H9 (cell line): Measurements from ENCODE around the gene DUSP28. TPM values are rescaled to one million over a fixed set of nuclear protein-coding genes. Genes with fewer than 3 reads are reported as not detected.

Source experiments
- DNase-seq: peaks from one replicate; pipeline ENCODE4 v3.0.0-alpha.2; 2017
- H2AFZ ChIP-seq: one replicate; pipeline ENCODE4 v1.6.1; 2013; ENCODE audit warnings: mild to moderate bottlenecking, low read length, control low read depth, moderate library complexity
- H2AK5ac ChIP-seq: 2 replicates; pipeline ENCODE4 v1.6.1; 2013; ENCODE audit warnings: low read length, control low read depth, mixed read lengths; ENCODE audit not compliant: insufficient read length
- H2BK120ac ChIP-seq: one replicate; pipeline ENCODE4 v1.6.1; 2013; ENCODE audit warnings: low read depth, mild to moderate bottlenecking, low read length, control low read depth, inconsistent platforms; ENCODE audit not compliant: poor library complexity, severe bottlenecking
- H2BK12ac ChIP-seq: 2 replicates; pipeline ENCODE4 v1.6.1; 2013; ENCODE audit warnings: low read length, control low read depth, mixed read lengths, low read depth; ENCODE audit not compliant: insufficient read length
- H2BK15ac ChIP-seq: 2 replicates; pipeline ENCODE4 v1.6.1; 2013; ENCODE audit warnings: low read depth, low read length, control low read depth
- H2BK20ac ChIP-seq: one replicate; pipeline ENCODE4 v1.6.1; 2013; ENCODE audit warnings: low read depth, mild to moderate bottlenecking, low read length, control low read depth, inconsistent platforms; ENCODE audit not compliant: poor library complexity, severe bottlenecking
- H2BK5ac ChIP-seq: 2 replicates; pipeline ENCODE4 v1.6.1; 2013; ENCODE audit warnings: low read length, control low read depth, mixed read lengths; ENCODE audit not compliant: insufficient read length
- H3K14ac ChIP-seq: 2 replicates; pipeline ENCODE4 v1.6.1; 2013; ENCODE audit warnings: low read length, control low read depth; ENCODE audit not compliant: insufficient read depth
- H3K18ac ChIP-seq: 2 replicates; pipeline ENCODE4 v1.6.1; 2013; ENCODE audit warnings: low read depth, mild to moderate bottlenecking, mixed read lengths, low read length, control low read depth; ENCODE audit not compliant: insufficient read length
- H3K23ac ChIP-seq: 2 replicates; pipeline ENCODE4 v1.6.1; 2013; ENCODE audit warnings: low read length, control low read depth, mixed read lengths, low read depth; ENCODE audit not compliant: insufficient read length
- H3K23me2 ChIP-seq: 2 replicates; pipeline ENCODE4 v1.6.1; 2013; ENCODE audit warnings: low read depth, mild to moderate bottlenecking, mixed read lengths, low read length, control low read depth; ENCODE audit not compliant: insufficient read length, poor library complexity, severe bottlenecking
- H3K27ac ChIP-seq: 2 replicates; pipeline ENCODE4 v1.5.1; 2013; ENCODE audit warnings: low read length, control low read depth, mixed read lengths, low read depth; ENCODE audit not compliant: insufficient read length
- H3K27me3 ChIP-seq: 2 replicates; pipeline ENCODE4 v1.6.1; 2013; ENCODE audit warnings: low read length, control low read depth, inconsistent platforms; ENCODE audit not compliant: insufficient read depth
- H3K4ac ChIP-seq: 2 replicates; pipeline ENCODE4 v1.6.1; 2013; ENCODE audit warnings: low read depth, mild to moderate bottlenecking, control low read depth, inconsistent platforms, low read length, moderate library complexity
- H3K4me1 ChIP-seq: 2 replicates; pipeline ENCODE4 v1.6.1; 2013; ENCODE audit warnings: low read length, control low read depth, inconsistent platforms; ENCODE audit not compliant: insufficient read depth
- H3K4me2 ChIP-seq: 2 replicates; pipeline ENCODE4 v1.6.1; 2013; ENCODE audit warnings: low read length, control low read depth, mixed read lengths; ENCODE audit not compliant: insufficient read length, insufficient read depth
- H3K56ac ChIP-seq: 2 replicates; pipeline ENCODE4 v1.6.1; 2013; ENCODE audit warnings: low read depth, mild to moderate bottlenecking, mixed read lengths, low read length, control low read depth; ENCODE audit not compliant: insufficient read length
- H3K79me1 ChIP-seq: 2 replicates; pipeline ENCODE4 v1.6.1; 2013; ENCODE audit warnings: low read depth, mild to moderate bottlenecking, moderate library complexity, low read length, control low read depth, inconsistent platforms; ENCODE audit not compliant: insufficient read depth, poor library complexity, severe bottlenecking
- H3K79me2 ChIP-seq: 2 replicates; pipeline ENCODE4 v1.6.1; 2013; ENCODE audit warnings: low read length, control low read depth, inconsistent platforms; ENCODE audit not compliant: insufficient read depth
- H3K9ac ChIP-seq: 2 replicates; pipeline ENCODE4 v1.6.1; 2013; ENCODE audit warnings: low read length, control low read depth, mixed read lengths; ENCODE audit not compliant: insufficient read length; ENCODE audit errors: extremely low read depth
- H3K9me3 ChIP-seq: one replicate; pipeline ENCODE4 v1.6.1; 2013; ENCODE audit warnings: low read depth, low read length, inconsistent platforms; ENCODE audit not compliant: control insufficient read depth
- H3T11ph ChIP-seq: one replicate; pipeline ENCODE4 v1.6.1; 2013; ENCODE audit warnings: mild to moderate bottlenecking, low read length, control low read depth, inconsistent platforms
- H4K20me1 ChIP-seq: one replicate; pipeline ENCODE4 v1.6.1; 2013; ENCODE audit not compliant: control insufficient read depth, insufficient read length, insufficient read depth
- H4K5ac ChIP-seq: 2 replicates; pipeline ENCODE4 v1.6.1; 2013; ENCODE audit warnings: low read depth, mild to moderate bottlenecking, mixed read lengths, low read length, control low read depth; ENCODE audit not compliant: insufficient read length
- H4K8ac ChIP-seq: replicated peaks from 2 replicates; pipeline ENCODE4 v1.6.1; 2013; ENCODE audit warnings: low read length, control low read depth, mixed read lengths, low read depth; ENCODE audit not compliant: insufficient read length
- H4K91ac ChIP-seq: 2 replicates; pipeline ENCODE4 v1.6.1; 2013; ENCODE audit warnings: low read depth, mild to moderate bottlenecking, moderate library complexity, mixed read lengths, low read length, control low read depth; ENCODE audit not compliant: insufficient read length
- H3K27ac Mint-ChIP-seq, 3 experiments: 2 replicates in 2 of 3; 3 replicates in 1 of 3; pipeline ENCODE4 v1.8.0; 2020 to 2021; ENCODE audit warnings: mixed read lengths in 3 of 3, mild to moderate bottlenecking in 1 of 3, moderate library complexity in 1 of 3
- H3K27me3 Mint-ChIP-seq: 2 replicates; pipeline ENCODE4 v1.8.0; 2021; ENCODE audit warnings: low read depth, mild to moderate bottlenecking, moderate library complexity, mixed read lengths
- H3K36me3 Mint-ChIP-seq, 3 experiments: 2 replicates in 2 of 3; 3 replicates in 1 of 3; pipeline ENCODE4 v1.8.0; 2020 to 2021; ENCODE audit warnings: low read depth in 3 of 3, mixed read lengths in 3 of 3; ENCODE audit not compliant: insufficient read depth in 1 of 3
- H3K4me1 Mint-ChIP-seq, 2 experiments: 2 replicates each; pipeline ENCODE4 v1.8.0; 2020; ENCODE audit warnings: mixed read lengths in 2 of 2
- H3K4me3 Mint-ChIP-seq, 2 experiments: 2 replicates in 1 of 2; 3 replicates in 1 of 2; pipeline ENCODE4 v1.8.0; 2020 to 2021; ENCODE audit warnings: mild to moderate bottlenecking in 2 of 2, mixed read lengths in 2 of 2, moderate library complexity in 1 of 2
- H3K9me3 Mint-ChIP-seq, 2 experiments: 2 replicates in 1 of 2; 3 replicates in 1 of 2; pipeline ENCODE4 v1.8.0; 2020; ENCODE audit warnings: mild to moderate bottlenecking in 2 of 2, mixed read lengths in 2 of 2, moderate library complexity in 1 of 2
- WGBS: extraction: QIAGEN DNeasy Blood & Tissue Kit; methylation state at CpG from one replicate; pipeline ENCODE4 v1.1.7; 2013; ENCODE audit warnings: missing lambda C conversion rate, low lambda C conversion rate, mixed read lengths; ENCODE audit not compliant: insufficient read length; ENCODE audit errors: extremely low coverage; 5-methylcytosine and 5-hydroxymethylcytosine counted together
- total RNA-seq: library from RNA; stranded (reverse); gene quantifications from 2 replicates; pipeline ENCODE4 v1.2.1, GENCODE V29; 2021
- TF ChIP-seq, protein P1 (sequence below): fragments of 200-600 bp; sonication (generic); conservative IDR thresholded peaks from 3 replicates; pipeline ENCODE4 v1.8.0; 2021; ENCODE audit warnings: antibody characterized with exemption, mild to moderate bottlenecking

DUSP28 gene
- total RNA-seq, 1 experiment from 2014 or later, result 1.6 TPM

DNA sequence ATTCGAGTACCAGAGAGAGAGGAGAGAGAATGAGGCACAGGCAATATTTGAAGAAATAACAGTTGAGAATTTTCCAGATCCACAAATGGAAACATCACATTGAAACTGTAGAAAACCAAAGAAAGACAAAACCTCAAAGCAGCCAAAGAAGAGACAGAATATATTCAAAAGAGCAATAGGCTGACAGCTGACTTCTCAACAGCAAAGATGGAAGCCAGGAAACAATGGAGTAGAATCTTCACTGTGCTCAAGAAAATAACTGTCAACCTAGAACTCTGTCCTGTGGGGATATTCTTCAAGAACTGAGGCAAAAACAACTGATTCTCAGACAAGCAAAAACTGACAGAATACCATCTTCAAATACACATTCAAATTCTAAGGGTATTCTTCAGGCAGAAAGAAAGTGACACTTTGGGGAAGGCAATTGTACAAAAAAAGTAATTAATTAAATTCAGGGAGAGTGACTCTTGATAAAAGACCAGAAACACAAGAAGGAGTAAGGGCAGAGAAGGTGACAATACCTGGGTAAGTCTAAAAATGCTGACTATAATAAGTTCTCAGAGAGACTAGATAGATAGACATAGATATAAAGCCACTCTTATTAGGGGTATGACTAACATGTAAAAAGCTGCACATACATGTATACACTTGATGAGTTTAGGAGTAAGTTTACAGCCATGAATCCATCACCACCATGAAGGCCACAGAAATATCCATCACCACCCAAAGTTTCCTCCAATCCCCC lies 28.0 kb upstream of the DUSP28 start:
- Histone ChIP-seq H4K20me1 (no peaks in the 10 kb centered on the region), H2AK5ac (no peak overlapping the region), H3K4me2 (no peak overlapping the region), H3K9me3 (peaks cover 5% of the 10 kb centered on the region), H2BK120ac (no peak overlapping the region), H3K79me2 (no peaks in the 10 kb centered on the region), H2BK20ac (no peak overlapping the region), H3K27ac (no peak overlapping the region), H3K4me1 (no peaks in the 10 kb centered on the region), H3K23me2 (no peaks in the 10 kb centered on the region), H4K91ac (no peak overlapping the region), H2BK5ac (no peak overlapping the region), H3K23ac (no peak overlapping the region), H3K27me3 (no peaks in the 10 kb centered on the region), H2BK12ac (no peak overlapping the region), H4K8ac (no peak overlapping the region), H3K9ac (no peak overlapping the region), H3T11ph (no peak overlapping the region), H3K79me1 (no peaks in the 10 kb centered on the region), H3K18ac (no peak overlapping the region), H2AFZ (no peak overlapping the region), H2BK15ac (no peak overlapping the region), H4K5ac (no peak overlapping the region), H3K14ac (no peak overlapping the region), H3K4ac (no peak overlapping the region), H3K56ac (no peak overlapping the region)
- Mint-ChIP-seq H3K9me3 (peaks cover 56 to 57% of the 10 kb centered on the region in 2 experiments), H3K4me1 (peaks cover under 1 to 2% of the 10 kb centered on the region in 2 experiments; a peak in 2 of 4 replicates), H3K4me3 (no peak overlapping the region), H3K27me3 (no peaks in the 10 kb centered on the region; the same call in none of the 2 replicates), H3K36me3 (peaks cover 54 to 61% (median 57%) of the 10 kb centered on the region in 3 experiments), H3K27ac (no peak overlapping the region)
- TF ChIP-seq, protein P1, sequence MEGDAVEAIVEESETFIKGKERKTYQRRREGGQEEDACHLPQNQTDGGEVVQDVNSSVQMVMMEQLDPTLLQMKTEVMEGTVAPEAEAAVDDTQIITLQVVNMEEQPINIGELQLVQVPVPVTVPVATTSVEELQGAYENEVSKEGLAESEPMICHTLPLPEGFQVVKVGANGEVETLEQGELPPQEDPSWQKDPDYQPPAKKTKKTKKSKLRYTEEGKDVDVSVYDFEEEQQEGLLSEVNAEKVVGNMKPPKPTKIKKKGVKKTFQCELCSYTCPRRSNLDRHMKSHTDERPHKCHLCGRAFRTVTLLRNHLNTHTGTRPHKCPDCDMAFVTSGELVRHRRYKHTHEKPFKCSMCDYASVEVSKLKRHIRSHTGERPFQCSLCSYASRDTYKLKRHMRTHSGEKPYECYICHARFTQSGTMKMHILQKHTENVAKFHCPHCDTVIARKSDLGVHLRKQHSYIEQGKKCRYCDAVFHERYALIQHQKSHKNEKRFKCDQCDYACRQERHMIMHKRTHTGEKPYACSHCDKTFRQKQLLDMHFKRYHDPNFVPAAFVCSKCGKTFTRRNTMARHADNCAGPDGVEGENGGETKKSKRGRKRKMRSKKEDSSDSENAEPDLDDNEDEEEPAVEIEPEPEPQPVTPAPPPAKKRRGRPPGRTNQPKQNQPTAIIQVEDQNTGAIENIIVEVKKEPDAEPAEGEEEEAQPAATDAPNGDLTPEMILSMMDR, result no peak
- no peak for DNase-seq
- no CpG with 5 or more reads among the region's 1 CpG for WGBS
